PC-9 (cell line): ENCODE measurements around the gene SH3PXD2B. TPM values are rescaled to one million over a fixed set of nuclear protein-coding genes. Genes with fewer than 3 reads are reported as not detected.

Experiments
- BruUV-seq: library from RNA; stranded (reverse); fragments of 400-500 nt; replicated peaks from 2 replicates; lab custom pipeline; 2021; lab: Mats Ljungman, UMichigan
- CTCF ChIA-PET: fragments of 300-600 bp; sonication (Branson Sonifier 250); formaldehyde crosslinking; loops from one replicate; lab custom pipeline; 2022; ENCODE audit warnings: antibody characterized with exemption; lab: Charles Lee
- POLR2A ChIA-PET: fragments of 300-600 bp; sonication (Branson Sonifier 250); formaldehyde crosslinking; loops from one replicate; lab custom pipeline; 2022; ENCODE audit warnings: antibody characterized with exemption; ENCODE audit not compliant: unreplicated experiment; lab: Charles Lee
- DNase-seq, 2 experiments: peaks; one replicate each; pipeline versions ENCODE4 v3.0.0 to v3.0.0-alpha.2; 2015 to 2022; ENCODE audit warnings: mixed read lengths in 1 of 2
- H2AFZ ChIP-seq: fragments of 200-600 bp; sonication (generic); 2 replicates; pipeline ENCODE4 v1.8.1; 2017; ENCODE audit warnings: antibody characterized with exemption
- H3F3A ChIP-seq: fragments of 200-600 bp; sonication (generic); 2 replicates; pipeline ENCODE4 v1.8.1; 2017; ENCODE audit warnings: antibody characterized with exemption, mild to moderate bottlenecking, low read depth; ENCODE audit not compliant: insufficient read depth
- H3K27ac ChIP-seq: fragments of 200-600 bp; sonication (generic); 2 replicates; pipeline ENCODE4 v1.6.1; 2016; ENCODE audit warnings: mixed run types
- H3K27me3 ChIP-seq: fragments of 200-600 bp; sonication (generic); 2 replicates; pipeline ENCODE4 v1.6.1; 2016; ENCODE audit warnings: low read depth, mixed run types; ENCODE audit not compliant: insufficient read depth
- H3K36me3 ChIP-seq: fragments of 200-600 bp; sonication (generic); 2 replicates; pipeline ENCODE4 v1.6.1; 2016; ENCODE audit warnings: low read depth, mixed run types
- H3K4me1 ChIP-seq: fragments of 200-600 bp; sonication (generic); replicated peaks from 2 replicates; pipeline ENCODE4 v1.6.1; 2016; ENCODE audit warnings: mixed run types; ENCODE audit not compliant: insufficient read depth
- H3K4me2 ChIP-seq: fragments of 200-600 bp; sonication (generic); 2 replicates; pipeline ENCODE4 v1.6.1; 2017; ENCODE audit warnings: mixed run types
- H3K4me3 ChIP-seq: fragments of 200-600 bp; sonication (generic); 2 replicates; pipeline ENCODE4 v1.6.1; 2016; ENCODE audit warnings: mixed run types
- H3K79me2 ChIP-seq: fragments of 200-600 bp; sonication (generic); 2 replicates; pipeline ENCODE4 v1.6.1; 2017; ENCODE audit warnings: low read depth, mixed run types
- H3K9me2 ChIP-seq: fragments of 200-600 bp; sonication (generic); 2 replicates; pipeline ENCODE4 v1.8.1; 2017; ENCODE audit warnings: mild to moderate bottlenecking; ENCODE audit not compliant: insufficient read depth
- H3K9me3 ChIP-seq: fragments of 200-600 bp; sonication (generic); 2 replicates; pipeline ENCODE4 v1.8.1; 2016; ENCODE audit warnings: low read depth; ENCODE audit not compliant: insufficient read depth
- H4K20me1 ChIP-seq: fragments of 200-600 bp; sonication (generic); 2 replicates; pipeline ENCODE4 v1.8.1; 2017; ENCODE audit not compliant: insufficient read depth
- EZH2 ChIP-seq: fragments of 200-600 bp; sonication (generic); IDR thresholded peaks from 2 replicates; pipeline ENCODE4 v1.8.0; 2017; ENCODE audit warnings: antibody characterized with exemption, low read depth
- intact Hi-C: fragments of 100-400 bp; cut with micrococcal nuclease; formaldehyde crosslinking; loops from one replicate; pipeline ENCODE4 v1.10.0; 2022; ENCODE audit not compliant: unreplicated experiment
- total RNA-seq: library from RNA; stranded (reverse); gene quantifications from 2 replicates; pipeline ENCODE4 v1.2.3, GENCODE V29; 2021
- TF ChIP-seq, protein P1 (sequence below): fragments of 200-600 bp; sonication (generic); conservative IDR thresholded peaks from 2 replicates; pipeline ENCODE4 v1.6.1; 2017; ENCODE audit warnings: mixed run types, antibody characterized with exemption, mild to moderate bottlenecking, moderate library complexity

SH3PXD2B gene
- total RNA-seq, 1 experiment from 2014 or later = 29.3 TPM

DNA sequence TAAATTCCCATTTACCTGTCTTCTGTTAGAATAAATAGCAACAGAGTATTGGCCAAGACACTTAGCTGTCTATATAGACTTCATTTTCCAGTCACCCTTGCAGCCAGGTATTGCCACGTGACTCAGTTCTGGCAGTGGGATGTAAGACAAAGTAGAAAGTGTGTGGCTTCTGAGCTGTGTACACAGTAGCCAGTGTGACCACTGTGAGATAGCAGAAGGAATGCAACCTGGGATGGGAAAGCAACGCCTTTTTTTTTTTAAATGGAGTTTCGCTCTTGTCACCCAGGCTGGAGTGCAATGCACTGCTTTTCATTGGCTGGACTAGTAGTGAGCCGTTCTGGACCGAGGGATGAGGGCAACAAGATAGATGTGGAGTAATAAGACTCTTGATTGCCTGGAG, 106.2 kb downstream of the SH3PXD2B start:
- BruUV-seq = no TSS peak
- Histone ChIP-seq H3K9me2 (no peaks in the 10 kb centered on the region), H3K27me3 (no peaks in the 10 kb centered on the region), H3K79me2 (no peaks in the 10 kb centered on the region), H3F3A (no peaks in the 10 kb centered on the region), H3K4me2 (no peak overlapping the region), H3K27ac (no peak overlapping the region), H4K20me1 (no peaks in the 10 kb centered on the region), H3K4me1 (no peaks in the 10 kb centered on the region), H3K36me3 (no peaks in the 10 kb centered on the region; the same call in 1 of the 2 replicates), H2AFZ (no peak overlapping the region), H3K9me3 (no peaks in the 10 kb centered on the region), H3K4me3 (no peak overlapping the region)
- no peak for DNase-seq
- ChIA-PET CTCF (no interaction called here), POLR2A (no interaction called here)
- no peak for TF ChIP-seq EZH2
- TF ChIP-seq, protein P1, sequence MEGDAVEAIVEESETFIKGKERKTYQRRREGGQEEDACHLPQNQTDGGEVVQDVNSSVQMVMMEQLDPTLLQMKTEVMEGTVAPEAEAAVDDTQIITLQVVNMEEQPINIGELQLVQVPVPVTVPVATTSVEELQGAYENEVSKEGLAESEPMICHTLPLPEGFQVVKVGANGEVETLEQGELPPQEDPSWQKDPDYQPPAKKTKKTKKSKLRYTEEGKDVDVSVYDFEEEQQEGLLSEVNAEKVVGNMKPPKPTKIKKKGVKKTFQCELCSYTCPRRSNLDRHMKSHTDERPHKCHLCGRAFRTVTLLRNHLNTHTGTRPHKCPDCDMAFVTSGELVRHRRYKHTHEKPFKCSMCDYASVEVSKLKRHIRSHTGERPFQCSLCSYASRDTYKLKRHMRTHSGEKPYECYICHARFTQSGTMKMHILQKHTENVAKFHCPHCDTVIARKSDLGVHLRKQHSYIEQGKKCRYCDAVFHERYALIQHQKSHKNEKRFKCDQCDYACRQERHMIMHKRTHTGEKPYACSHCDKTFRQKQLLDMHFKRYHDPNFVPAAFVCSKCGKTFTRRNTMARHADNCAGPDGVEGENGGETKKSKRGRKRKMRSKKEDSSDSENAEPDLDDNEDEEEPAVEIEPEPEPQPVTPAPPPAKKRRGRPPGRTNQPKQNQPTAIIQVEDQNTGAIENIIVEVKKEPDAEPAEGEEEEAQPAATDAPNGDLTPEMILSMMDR = no peak
- intact Hi-C loops = no loop called here

DNA sequence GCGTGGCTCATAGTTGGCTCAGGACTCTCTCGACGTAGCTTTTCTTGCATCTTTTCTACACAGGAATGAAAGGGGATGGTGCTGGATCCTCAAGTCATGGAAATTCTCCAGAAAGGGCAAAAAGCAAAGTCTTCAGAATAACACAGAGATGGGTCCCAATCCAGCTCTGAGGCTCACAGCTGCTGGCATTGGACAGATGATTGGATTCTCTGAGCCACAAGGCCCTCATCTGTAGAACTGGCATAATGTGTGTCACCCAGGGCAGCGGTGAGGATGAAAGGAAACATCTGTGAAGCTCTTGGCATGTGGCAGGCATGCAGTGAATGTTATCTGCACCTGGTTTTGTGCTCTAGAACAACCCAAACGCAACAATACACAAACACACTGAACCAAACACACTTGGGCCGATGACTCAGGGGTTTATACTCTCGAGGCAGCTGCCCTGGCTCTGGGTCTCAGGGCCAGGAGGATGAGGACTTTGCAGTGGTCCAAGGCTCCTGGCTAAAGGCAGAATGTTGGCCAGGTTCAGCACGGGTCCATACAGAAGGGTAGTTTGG, 106.8 kb downstream of the SH3PXD2B start:
- TF ChIP-seq, protein P1 = no peak
- no peak for TF ChIP-seq EZH2

DNA sequence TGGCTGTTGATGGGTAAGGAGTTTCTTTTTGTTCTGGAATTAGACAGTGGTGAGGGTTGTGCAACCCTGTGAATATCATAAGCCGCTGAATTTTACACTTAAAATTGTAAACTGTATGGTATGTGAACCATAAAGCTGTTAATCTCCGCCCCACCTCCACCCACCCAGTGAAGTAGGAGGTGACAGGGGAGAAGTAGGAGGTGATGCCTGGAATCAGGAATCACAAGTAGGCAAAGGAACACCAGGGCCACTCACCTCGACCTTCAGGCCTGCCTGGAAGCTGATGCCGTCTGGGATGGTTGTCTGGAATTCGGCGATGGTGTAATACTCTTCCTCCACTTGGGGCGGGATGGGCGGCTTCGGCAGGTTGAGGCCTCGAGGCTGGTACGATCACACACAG, 108.4 kb downstream of the SH3PXD2B start:
- no peak overlapping the region for H2AFZ ChIP-seq
- no peaks in the 10 kb centered on the region for H3K9me3 ChIP-seq
- POLR2A ChIA-PET = no interaction called here
- H3K4me1 ChIP-seq = no peaks in the 10 kb centered on the region
- no peaks in the 10 kb centered on the region for H3K36me3 ChIP-seq
- CTCF ChIA-PET = interaction anchor here (0.5 kb wide), 1 partner anchor 926 kb away, joined by 5 read pairs; the partner anchor contains the start of gene FGF18
- H3K9me2 ChIP-seq = no peaks in the 10 kb centered on the region
- intact Hi-C loops = no loop called here
- no TSS peak for BruUV-seq
- H3K27ac ChIP-seq = no peak overlapping the region
- H3K27me3 ChIP-seq = no peaks in the 10 kb centered on the region
- no peak overlapping the region for H3K4me2 ChIP-seq
- H3F3A ChIP-seq = no peaks in the 10 kb centered on the region
- DNase-seq = no peak
- H3K4me3 ChIP-seq = no peak overlapping the region
- no peaks in the 10 kb centered on the region for H3K79me2 ChIP-seq
- TF ChIP-seq, protein P1 = no peak
- no peak for TF ChIP-seq EZH2
- H4K20me1 ChIP-seq = no peaks in the 10 kb centered on the region

More for the DNA sequence above, 106.8 kb downstream of the SH3PXD2B start:
- Histone ChIP-seq H4K20me1 (no peaks in the 10 kb centered on the region), H3F3A (no peaks in the 10 kb centered on the region), H3K9me3 (no peaks in the 10 kb centered on the region), H3K4me2 (no peak overlapping the region), H3K4me3 (no peak overlapping the region), H3K4me1 (no peaks in the 10 kb centered on the region), H3K79me2 (no peaks in the 10 kb centered on the region), H3K27ac (no peak overlapping the region), H2AFZ (no peak overlapping the region), H3K9me2 (no peaks in the 10 kb centered on the region), H3K36me3 (no peaks in the 10 kb centered on the region), H3K27me3 (no peaks in the 10 kb centered on the region)
- no TSS peak for BruUV-seq
- DNase-seq = no peak
- ChIA-PET POLR2A (no interaction called here), CTCF (no interaction called here)
- intact Hi-C loops = no loop called here
